Activated B cell treated with CpG ODN at 0.5 μM for 24 hours (primary cell): Measurements from ENCODE around the gene RGS9BP. TPM values are rescaled to one million over a fixed set of nuclear protein-coding genes. Genes with fewer than 3 reads are reported as not detected.

Experiments
- ATAC-seq: fragments of 200-7000 bp; cut with Tn5 transposase; one replicate; pipeline ENCODE4 v1.10.0; 2021; ENCODE audit warnings: low read depth, mild to moderate bottlenecking, moderate library complexity
- CTCF ChIA-PET: fragments of 350-600 bp; sonication (Branson Sonifier 250); formaldehyde crosslinking; loops from one replicate; lab custom pipeline; 2021; ENCODE audit warnings: antibody characterized with exemption; lab: Charles Lee
- POLR2A ChIA-PET: fragments of 350-600 bp; sonication (Branson Sonifier 250); formaldehyde crosslinking; loops from one replicate; lab custom pipeline; 2021; ENCODE audit warnings: antibody characterized with exemption; lab: Charles Lee
- DNase-seq: peaks from one replicate; pipeline ENCODE4 v3.0.0; 2022
- H3K27ac Mint-ChIP-seq: one replicate; pipeline ENCODE4 v1.8.0; 2020; ENCODE audit warnings: mixed read lengths
- H3K27me3 Mint-ChIP-seq: one replicate; pipeline ENCODE4 v1.8.0; 2021; ENCODE audit warnings: mixed read lengths
- H3K36me3 Mint-ChIP-seq: one replicate; pipeline ENCODE4 v1.8.0; 2021; ENCODE audit warnings: low read depth, mixed read lengths
- H3K4me1 Mint-ChIP-seq: one replicate; pipeline ENCODE4 v1.8.0; 2021; ENCODE audit warnings: mixed read lengths
- H3K4me3 Mint-ChIP-seq: one replicate; pipeline ENCODE4 v1.8.0; 2020; ENCODE audit warnings: mild to moderate bottlenecking, mixed read lengths
- H3K9me3 Mint-ChIP-seq: one replicate; pipeline ENCODE4 v1.8.0; 2020; ENCODE audit warnings: mixed read lengths
- intact Hi-C: fragments of 100-400 bp; cut with micrococcal nuclease; formaldehyde crosslinking; loops from one replicate; pipeline ENCODE4 v1.15.1; 2024
- total RNA-seq: library from RNA; stranded (reverse); gene quantifications from 2 replicates; pipeline ENCODE4 v1.2.3, GENCODE V29; 2022
- TF ChIP-seq, protein P1 (sequence below): fragments of 200-600 bp; IDR thresholded peaks from one replicate; pipeline ENCODE4 v1.8.0; 2022; ENCODE audit warnings: antibody characterized with exemption, mild to moderate bottlenecking

The RGS9BP gene
- total RNA-seq, 1 donor from 2014 or later, result not detected

DNA sequence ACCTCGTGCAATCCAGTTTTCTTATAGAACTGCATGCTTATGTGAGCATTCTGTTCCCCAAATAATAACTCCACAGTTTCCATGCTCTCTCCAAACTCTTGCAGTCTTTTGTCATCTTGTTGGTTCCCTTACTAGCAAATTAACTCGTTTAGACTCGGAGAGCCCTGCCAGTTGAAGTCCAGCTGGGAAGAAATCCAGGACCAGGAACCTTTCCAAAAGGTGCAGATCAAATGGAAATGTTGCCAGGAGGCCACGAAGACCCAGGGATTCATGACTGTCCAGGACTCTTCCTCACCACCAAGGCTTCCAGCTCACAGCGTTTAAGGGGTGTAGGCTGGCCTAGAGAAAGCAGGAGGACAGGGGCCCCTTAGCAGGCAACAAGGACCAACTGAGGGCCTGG is 41.8 kb downstream of the RGS9BP start:
- Mint-ChIP-seq H3K4me3 (no peak overlapping the region), H3K4me1 (no peaks in the 10 kb centered on the region), H3K27me3 (no peaks in the 10 kb centered on the region), H3K36me3 (peaks cover 28% of the 10 kb centered on the region), H3K27ac (no peak overlapping the region), H3K9me3 (no peaks in the 10 kb centered on the region)
- intact Hi-C loops, result no loop called here
- CTCF ChIA-PET, result no interaction called here
- DNase-seq (no peak), ATAC-seq (no peak)
- POLR2A ChIA-PET, result no interaction called here
- TF ChIP-seq, protein P1, sequence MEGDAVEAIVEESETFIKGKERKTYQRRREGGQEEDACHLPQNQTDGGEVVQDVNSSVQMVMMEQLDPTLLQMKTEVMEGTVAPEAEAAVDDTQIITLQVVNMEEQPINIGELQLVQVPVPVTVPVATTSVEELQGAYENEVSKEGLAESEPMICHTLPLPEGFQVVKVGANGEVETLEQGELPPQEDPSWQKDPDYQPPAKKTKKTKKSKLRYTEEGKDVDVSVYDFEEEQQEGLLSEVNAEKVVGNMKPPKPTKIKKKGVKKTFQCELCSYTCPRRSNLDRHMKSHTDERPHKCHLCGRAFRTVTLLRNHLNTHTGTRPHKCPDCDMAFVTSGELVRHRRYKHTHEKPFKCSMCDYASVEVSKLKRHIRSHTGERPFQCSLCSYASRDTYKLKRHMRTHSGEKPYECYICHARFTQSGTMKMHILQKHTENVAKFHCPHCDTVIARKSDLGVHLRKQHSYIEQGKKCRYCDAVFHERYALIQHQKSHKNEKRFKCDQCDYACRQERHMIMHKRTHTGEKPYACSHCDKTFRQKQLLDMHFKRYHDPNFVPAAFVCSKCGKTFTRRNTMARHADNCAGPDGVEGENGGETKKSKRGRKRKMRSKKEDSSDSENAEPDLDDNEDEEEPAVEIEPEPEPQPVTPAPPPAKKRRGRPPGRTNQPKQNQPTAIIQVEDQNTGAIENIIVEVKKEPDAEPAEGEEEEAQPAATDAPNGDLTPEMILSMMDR, result no peak

DNA sequence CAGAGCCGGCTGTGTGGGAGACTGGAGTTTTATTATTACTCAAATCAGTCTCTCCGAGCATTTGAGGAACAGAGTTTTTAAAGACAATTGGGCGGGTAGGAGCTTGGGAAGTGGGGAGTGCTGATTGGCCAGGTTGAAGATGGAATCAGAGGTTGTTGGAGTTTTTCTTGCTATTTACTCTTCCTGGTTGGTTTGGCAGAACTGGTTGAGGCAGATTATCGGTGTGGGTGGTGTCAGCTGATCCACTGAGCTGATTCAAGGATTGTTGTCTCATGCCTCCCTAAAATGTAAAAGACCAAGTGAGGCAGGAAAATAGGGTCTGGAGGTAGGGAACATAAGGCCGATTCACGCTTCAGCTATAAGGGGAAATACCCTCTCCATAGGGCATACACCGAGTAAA is 42.6 kb downstream of the RGS9BP start:
- ChIA-PET CTCF (no interaction called here), POLR2A (no interaction called here)

DNA sequence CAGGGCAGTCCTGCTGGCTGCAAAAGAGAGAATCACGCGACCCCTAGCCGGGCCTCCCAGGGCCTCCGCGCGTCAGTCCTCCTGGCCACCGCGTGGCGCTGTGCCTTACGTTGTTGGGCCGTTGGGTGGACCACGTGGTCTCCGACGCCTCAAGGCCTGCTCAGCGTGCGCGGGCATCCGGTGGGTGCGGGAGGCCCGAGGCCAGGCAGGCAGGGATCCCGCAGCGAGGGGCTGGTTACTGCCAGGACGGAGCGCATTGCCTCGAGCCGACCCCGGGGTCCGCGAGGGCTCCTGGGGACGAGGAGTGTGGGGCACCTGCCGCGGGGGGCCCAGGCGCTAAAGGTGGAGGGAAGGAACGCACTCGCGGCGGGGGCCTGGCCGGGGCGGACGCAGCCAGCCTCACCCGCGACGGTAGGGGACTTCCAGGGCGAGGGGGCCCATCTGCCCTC is 44.0 kb downstream of the RGS9BP start, which contains the start of gene TDRD12:
TSS of gene TDRD12 (plus strand) at position 157 of the 449 bp plus-strand sequence. CDS start 306 bp downstream, outside the sequence.
- intact Hi-C loops, result no loop called here
- DNase-seq, result no peak
- H3K4me3 Mint-ChIP-seq, result no peak within 1 kb of the TSS

More for the DNA sequence above, 42.6 kb downstream of the RGS9BP start:
- intact Hi-C loops, result no loop called here
- TF ChIP-seq, protein P1, result no peak
- ATAC-seq, result no peak
- Mint-ChIP-seq H3K36me3 (peaks cover 23% of the 10 kb centered on the region), H3K27me3 (no peaks in the 10 kb centered on the region), H3K4me3 (no peak overlapping the region), H3K4me1 (no peaks in the 10 kb centered on the region), H3K27ac (no peak overlapping the region), H3K9me3 (no peaks in the 10 kb centered on the region)
- no peak for DNase-seq

DNA sequence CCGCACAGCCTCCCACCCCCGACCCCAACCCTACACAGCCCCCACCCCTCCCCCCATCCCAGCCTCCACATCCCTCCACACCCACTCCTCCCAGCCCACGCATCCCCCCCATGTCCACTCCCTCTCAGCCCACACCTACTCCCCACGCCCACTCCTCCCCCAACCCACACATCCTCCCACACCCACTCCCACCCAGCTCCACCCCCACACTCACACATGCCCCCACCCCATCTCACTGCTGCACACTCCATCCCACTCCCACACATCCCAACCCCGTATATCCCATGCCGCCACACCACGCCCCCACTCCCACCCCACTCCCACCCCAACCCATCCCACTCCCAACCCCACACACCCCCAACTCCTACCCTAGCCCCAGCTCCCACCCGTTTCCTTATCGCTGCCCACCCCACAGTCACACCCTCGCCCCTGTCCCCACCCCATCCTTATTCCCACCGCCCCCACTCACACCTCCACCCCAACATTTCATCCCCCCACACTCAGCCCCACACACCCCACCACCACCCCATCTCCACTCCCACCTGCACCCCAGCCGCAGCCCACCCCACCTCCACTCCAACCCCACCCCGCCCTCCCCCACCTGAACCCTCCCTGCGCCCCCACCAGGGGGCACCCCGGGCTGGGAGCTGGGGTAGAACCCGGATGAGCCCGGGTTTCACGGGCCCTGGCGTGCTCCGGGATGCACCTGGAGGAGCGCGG is 44.7 kb downstream of the RGS9BP start:
- ATAC-seq, result no peak
- ChIA-PET CTCF (no interaction called here), POLR2A (no interaction called here)
- Mint-ChIP-seq H3K27me3 (no peaks in the 10 kb centered on the region), H3K4me3 (no peak overlapping the region), H3K27ac (no peak overlapping the region), H3K4me1 (no peaks in the 10 kb centered on the region), H3K36me3 (peaks cover 9% of the 10 kb centered on the region), H3K9me3 (peaks cover under 1% of the 10 kb centered on the region)
- TF ChIP-seq, protein P1, result no peak
- intact Hi-C loops, result no loop called here
- no peak for DNase-seq

More for the DNA sequence above, 44.0 kb downstream of the RGS9BP start, which contains the start of gene TDRD12:
- no peaks in the 10 kb centered on the region for H3K27me3 Mint-ChIP-seq
- H3K4me1 Mint-ChIP-seq, result no peaks in the 10 kb centered on the region
- TF ChIP-seq, protein P1, result no peak
- no peak within 1 kb of the TSS for H3K27ac Mint-ChIP-seq
- H3K36me3 Mint-ChIP-seq, result peaks cover 16% of the 10 kb centered on the region
- ATAC-seq, result no peak
- ChIA-PET CTCF (no interaction called here), POLR2A (no interaction called here)
- H3K9me3 Mint-ChIP-seq, result no peaks in the 10 kb centered on the region

DNA sequence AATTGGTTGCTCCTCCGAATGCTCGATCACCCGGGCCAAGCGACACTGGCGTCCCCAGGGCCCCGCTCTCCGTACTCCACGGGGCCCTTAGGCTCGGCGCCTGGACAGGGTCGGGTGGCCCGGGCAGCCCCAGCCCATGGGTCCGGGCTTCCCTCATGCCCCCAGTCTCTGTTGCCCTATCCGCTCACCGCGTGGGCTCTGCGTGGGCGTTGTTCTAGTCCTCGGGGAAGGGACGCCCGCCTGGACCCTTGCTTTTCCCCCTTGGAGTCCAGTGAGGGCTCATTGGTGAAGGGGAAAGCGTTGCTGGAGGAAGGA is 45.2 kb downstream of the RGS9BP start:
- Mint-ChIP-seq H3K36me3 (peaks cover 8% of the 10 kb centered on the region), H3K4me3 (no peak overlapping the region), H3K4me1 (no peaks in the 10 kb centered on the region), H3K9me3 (peaks cover 4% of the 10 kb centered on the region), H3K27me3 (no peaks in the 10 kb centered on the region), H3K27ac (no peak overlapping the region)
- ChIA-PET CTCF (no interaction called here), POLR2A (no interaction called here)
- DNase-seq (no peak), ATAC-seq (no peak)
- TF ChIP-seq, protein P1, result no peak
- intact Hi-C loops, result no loop called here

Other genes with a start within 250 kb of the RGS9BP start
- gene PDCD5, start 94.7 kb upstream of the RGS9BP start, total RNA-seq, result 58.2 and 64.9 TPM in 2 replicates
- gene ANKRD27, start 668 bp upstream of the RGS9BP start, total RNA-seq, result 33.1 and 44.7 TPM in 2 replicates
- gene NUDT19, start 16.0 kb downstream of the RGS9BP start, total RNA-seq, result 8.5 and 9.0 TPM in 2 replicates
- 1.1 and 1.2 TPM in 2 replicates for gene TDRD12, start 43.9 kb downstream of the RGS9BP start, total RNA-seq
- gene SLC7A9, start 193.9 kb downstream of the RGS9BP start, total RNA-seq, result 0.33 TPM in 1 of 2 replicates, not detected in the other